ENCODE results near the gene CMSS1.
"Not testable (repeated sequence)": the region's sequence is repeated elsewhere in the genome, so short reads cannot be mapped to it uniquely, and the experiment has no call there.

Gene CMSS1

GRCh38 chr3:100048248-100048647 is 230.6 kb downstream of the CMSS1 start:
- no peak overlapping the region for H3K4me3 ChIP-seq (ENCODE audit: low read depth, low read length)
- TF ChIP-seq CTCF (IDR thresholded peaks at IDR 0.05; ENCODE audit: low read depth, low read length): no peak

GRCh38 chr3:100051513-100051912 is 233.9 kb downstream of the CMSS1 start:
- not testable (repeated sequence) for H3K4me3 ChIP-seq (ENCODE audit: low read depth, low read length)

- no peak overlapping the region for H3K4me3 ChIP-seq (ENCODE audit: low read depth, low read length)
- TF ChIP-seq CTCF (IDR thresholded peaks at IDR 0.05; ENCODE audit: low read depth, low read length): no peak
Measured at GRCh38 chr3:100053951-100054620, 236.4 kb downstream of the CMSS1 start.

- no peak for TF ChIP-seq CTCF (IDR thresholded peaks at IDR 0.05; ENCODE audit: low read depth, low read length)
- no peak overlapping the region for H3K4me3 ChIP-seq (ENCODE audit: low read depth, low read length)
Measured at GRCh38 chr3:100057716-100058575, 240.3 kb downstream of the CMSS1 start.

- H3K4me3 ChIP-seq (ENCODE audit: low read depth, low read length): no peak overlapping the region
- TF ChIP-seq CTCF (IDR thresholded peaks at IDR 0.05; ENCODE audit: low read depth, low read length): no peak
Measured at GRCh38 chr3:100059472-100059871, 241.8 kb downstream of the CMSS1 start.

GRCh38 chr3:100060685-100061484 is 243.2 kb downstream of the CMSS1 start:
- no peak overlapping the region for H3K4me3 ChIP-seq (ENCODE audit: low read depth, low read length)
- TF ChIP-seq CTCF (IDR thresholded peaks at IDR 0.05; ENCODE audit: low read depth, low read length): no peak

- H3K4me3 ChIP-seq (ENCODE audit: low read depth, low read length): no peak overlapping the region
- TF ChIP-seq CTCF (IDR thresholded peaks at IDR 0.05; ENCODE audit: low read depth, low read length): no peak
Measured at GRCh38 chr3:100062665-100063064, 245.0 kb downstream of the CMSS1 start.

Measured in WI38 (cell line).